Measurements from ENCODE around the gene TENM3. TPM values are rescaled to one million over a fixed set of nuclear protein-coding genes. Genes with fewer than 3 reads are reported as not detected.

Gene TENM3
- total and polyA plus RNA-seq, 2 donors (not counting 3 experiments of a cell fraction or from before 2014, with no cell fraction given) = 3.2 to 6.2 TPM

GRCh38 chr4:182528819-182529218, 285.6 kb downstream of the TENM3 start:
- no peak overlapping the region for H3K4me2 ChIP-seq (ENCODE audit: insufficient read depth, low read length)
- H3K36me3 ChIP-seq (ENCODE audit: control insufficient read depth in 2 of 2, extremely low read depth in 1 of 2, insufficient read depth in 2 of 2, low read length in 2 of 2) = no peaks in the 10 kb centered on the region
- no peak overlapping the region for H3K4me3 ChIP-seq (replicated peaks in 1 of 3; ENCODE audit: insufficient read depth in 1 of 3, low read depth in 1 of 3, low read length in 3 of 3)
- no peak overlapping the region for H3K9ac ChIP-seq (replicated peaks; ENCODE audit: extremely low read depth, insufficient read depth, low read length)
- no peak for TF ChIP-seq MAX (IDR thresholded peaks at IDR 0.05; ENCODE audit: insufficient read depth, insufficient read length)
- no TSS peak for BruUV-seq (replicated peaks)
- no peaks in the 10 kb centered on the region for H3K27me3 ChIP-seq (ENCODE audit: control insufficient read depth in 2 of 2, insufficient read depth in 2 of 2, low read length in 2 of 2)
- no peak overlapping the region for H2AFZ ChIP-seq (ENCODE audit: low read depth, low read length)
- no peaks in the 10 kb centered on the region for H3K9me1 ChIP-seq (replicated peaks; ENCODE audit: control insufficient read depth, extremely low read depth, insufficient read depth, low read length)
- no peak overlapping the region for H3K27ac ChIP-seq (ENCODE audit: insufficient read depth, low read depth, low read length)
- no peaks in the 10 kb centered on the region for H4K20me1 ChIP-seq (replicated peaks; ENCODE audit: control insufficient read depth, extremely low read depth, insufficient read depth, low read length)
- POLR2A ChIA-PET = no interaction called here
- FAIRE-seq (no peak), DNase-seq (ENCODE audit: low read depth, low spot score) (no peak)
- intact Hi-C loops (cut with micrococcal nuclease) (no loop called here), dilution Hi-C loops (cut with MboI; ENCODE audit: extremely low pct_ligation_motif_present, low sequenced_read_pairs) (no loop called here)
- CTCF ChIA-PET = no interaction called here
- peaks cover 1% of the 10 kb centered on the region for H3K4me1 ChIP-seq (ENCODE audit: control insufficient read depth, extremely low read depth, insufficient read depth, low read length)
- no peaks in the 10 kb centered on the region for H3K79me2 ChIP-seq (ENCODE audit: control insufficient read depth, insufficient read depth, low read length)
- no peaks in the 10 kb centered on the region for H3K9me3 ChIP-seq (replicated peaks; ENCODE audit: control insufficient read depth, insufficient read depth, low read length)

- no peak overlapping the region for H3K4me2 ChIP-seq (ENCODE audit: insufficient read depth, low read length)
- ChIA-PET CTCF (interaction anchor here (1.2 kb wide), 1 partner anchor 53 kb away, joined by 3 read pairs; no protein-coding TSS in a partner anchor), POLR2A (no interaction called here)
- H3K27ac ChIP-seq (ENCODE audit: insufficient read depth, low read depth, low read length) = no peak overlapping the region
- H2AFZ ChIP-seq (ENCODE audit: low read depth, low read length) = no peak overlapping the region
- no peaks in the 10 kb centered on the region for H3K27me3 ChIP-seq (ENCODE audit: control insufficient read depth in 2 of 2, insufficient read depth in 2 of 2, low read length in 2 of 2)
- no peak for TF ChIP-seq CTCF (IDR thresholded peaks at IDR 0.05; ENCODE audit: extremely low read depth in 1 of 2, insufficient read depth in 1 of 2, low read depth in 1 of 2, low read length in 2 of 2)
- TF ChIP-seq MAX (IDR thresholded peaks at IDR 0.05; ENCODE audit: insufficient read depth, insufficient read length) = no peak
- no peak for TF ChIP-seq GATA2 (IDR thresholded peaks at IDR 0.05; ENCODE audit: insufficient read depth, insufficient read length, low read depth, low read length)
- no peak for TF ChIP-seq POLR2A (IDR thresholded peaks at IDR 0.05; ENCODE audit: low read depth, low read length)
- no peak for TF ChIP-seq POLR2AphosphoS5 (IDR thresholded peaks at IDR 0.05; ENCODE audit: insufficient read depth, low read depth, low read length)
- TF ChIP-seq JUN (IDR thresholded peaks at IDR 0.05; ENCODE audit: borderline replicate concordance, insufficient read depth, insufficient read length, low read depth) = no peak
- no peak for TF ChIP-seq EZH2 (IDR thresholded peaks at IDR 0.05; ENCODE audit: borderline replicate concordance, low read depth, low read length, severe bottlenecking)
- no peak for TF ChIP-seq MYC (IDR thresholded peaks at IDR 0.05; ENCODE audit: low read depth, low read length)
- no peak for TF ChIP-seq FOS (IDR thresholded peaks at IDR 0.05; ENCODE audit: borderline replicate concordance, insufficient read depth, low read length)
- no peaks in the 10 kb centered on the region for H3K9me1 ChIP-seq (replicated peaks; ENCODE audit: control insufficient read depth, extremely low read depth, insufficient read depth, low read length)
- no peak for FAIRE-seq
- no peaks in the 10 kb centered on the region for H3K9me3 ChIP-seq (replicated peaks; ENCODE audit: control insufficient read depth, insufficient read depth, low read length)
- no peaks in the 10 kb centered on the region for H3K79me2 ChIP-seq (ENCODE audit: control insufficient read depth, insufficient read depth, low read length)
- BruUV-seq (replicated peaks) = no TSS peak
- peaks cover 5% of the 10 kb centered on the region for H3K4me1 ChIP-seq (ENCODE audit: control insufficient read depth, extremely low read depth, insufficient read depth, low read length)
- H3K36me3 ChIP-seq (ENCODE audit: control insufficient read depth in 2 of 2, extremely low read depth in 1 of 2, insufficient read depth in 2 of 2, low read length in 2 of 2) = no peaks in the 10 kb centered on the region
- no peak overlapping the region for H3K9ac ChIP-seq (replicated peaks; ENCODE audit: extremely low read depth, insufficient read depth, low read length)
- H3K4me3 ChIP-seq (replicated peaks in 1 of 3; ENCODE audit: insufficient read depth in 1 of 3, low read depth in 1 of 3, low read length in 3 of 3) = no peak overlapping the region
- dilution Hi-C loops (cut with MboI; ENCODE audit: extremely low pct_ligation_motif_present, low sequenced_read_pairs) = no loop called here
- no peak for DNase-seq (ENCODE audit: low read depth, low spot score)
- intact Hi-C loops (cut with micrococcal nuclease) = no loop called here
- H4K20me1 ChIP-seq (replicated peaks; ENCODE audit: control insufficient read depth, extremely low read depth, insufficient read depth, low read length) = no peaks in the 10 kb centered on the region
Measured at GRCh38 chr4:182530451-182530850, 287.2 kb downstream of the TENM3 start.
